GM23248 (cell line): ENCODE data around the gene MLC1.

Experiments used
- EZH2 ChIP-seq: fragments of 200-600 bp; sonication (generic); IDR thresholded peaks from 2 replicates; pipeline ENCODE4 v1.6.1; 2018; ENCODE audit warnings: antibody characterized with exemption, mild to moderate bottlenecking; ENCODE audit not compliant: insufficient read depth, poor library complexity, severe bottlenecking
- EZH2phosphoT487 ChIP-seq: fragments of 200-600 bp; sonication (generic); IDR thresholded peaks from 2 replicates; pipeline ENCODE4 v1.6.1; 2018; ENCODE audit warnings: antibody characterized with exemption, moderate library complexity, mild to moderate bottlenecking, low read depth; ENCODE audit not compliant: insufficient read depth

DNA sequence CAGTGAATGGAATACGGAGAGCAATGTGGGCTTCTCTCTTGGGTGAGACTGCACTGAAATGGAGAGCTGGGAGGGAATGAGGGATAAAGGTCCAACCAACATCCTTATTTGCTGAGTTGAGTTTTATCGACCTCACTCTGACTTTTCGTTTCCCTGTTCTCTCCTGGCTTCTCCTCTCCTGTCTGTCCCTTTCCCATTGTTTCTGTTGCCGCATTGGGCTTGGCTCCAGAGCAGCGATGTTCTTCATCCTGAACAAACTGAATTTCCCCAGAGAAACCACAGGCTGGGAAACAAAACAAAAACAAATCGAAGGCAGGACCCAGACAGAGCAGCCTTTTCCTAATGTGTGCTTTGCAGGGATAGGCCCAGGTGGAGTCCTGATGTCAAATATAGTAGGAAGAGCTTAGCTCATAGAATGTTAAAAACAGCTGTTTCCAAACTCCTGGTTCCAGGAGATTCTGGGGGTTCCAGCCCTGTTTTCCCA is 34.6 kb upstream of the MLC1 start:
- TF ChIP-seq EZH2 = no peak
- TF ChIP-seq EZH2phosphoT487 = no peak
